Stimulated activated CD4-positive, alpha-beta T cell treated with anti-CD3 and anti-CD28 coated beads, Interleukin-1b, Interleukin-23, amount 100 ng/mL, for 24 hours (primary cell): ENCODE data around the gene TPBGL.

Experiments
- DNase-seq, 4 experiments: peaks; one replicate each; pipeline ENCODE4 v3.0.0-alpha.2; 2020; ENCODE audit warnings: low read depth in 4 of 4, low spot score in 1 of 4

The TPBGL gene

GRCh38 chr11:75208446-75208845 lies 32.1 kb upstream of the TPBGL start:
- DNase-seq, result no peak

- DNase-seq, result no peak
These were observed 28.2 kb upstream of the TPBGL start for GRCh38 chr11:75212411-75212810.

GRCh38 chr11:75214411-75214821 lies 26.2 kb upstream of the TPBGL start:
- DNase-seq, result peak; percentile 57 to 67 (median 58)

- no peak for DNase-seq
These were observed 25.7 kb upstream of the TPBGL start for GRCh38 chr11:75214843-75215242.

GRCh38 chr11:75219869-75220268 lies 20.7 kb upstream of the TPBGL start:
- DNase-seq, result no peak

GRCh38 chr11:75223954-75224643 lies 16.5 kb upstream of the TPBGL start:
- no peak for DNase-seq

GRCh38 chr11:75225794-75226193 lies 14.8 kb upstream of the TPBGL start:
- no peak for DNase-seq

- DNase-seq, result no peak
These were observed 11.1 kb upstream of the TPBGL start for GRCh38 chr11:75229466-75229865.

GRCh38 chr11:75230621-75231020 lies 10.0 kb upstream of the TPBGL start:
- no peak for DNase-seq

- no peak for DNase-seq
These were observed 6.8 kb upstream of the TPBGL start for GRCh38 chr11:75233754-75234172.

GRCh38 chr11:75236062-75236461 lies 4.5 kb upstream of the TPBGL start:
- DNase-seq, result no peak

GRCh38 chr11:75237050-75237449 lies 3.5 kb upstream of the TPBGL start:
- no peak for DNase-seq

GRCh38 chr11:75238595-75239440 lies 1.8 kb upstream of the TPBGL start:
- no peak for DNase-seq

GRCh38 chr11:75239531-75240290 lies 863 bp upstream of the TPBGL start:
- no peak for DNase-seq

- DNase-seq, result peak; percentile 74 to 78 (median 76)
These were observed 697 bp downstream of the TPBGL start for GRCh38 chr11:75241036-75241905.

- DNase-seq, result peak in 1 of 4 experiments; percentile 23
These were observed 1.5 kb downstream of the TPBGL start for GRCh38 chr11:75241906-75242644.

GRCh38 chr11:75242722-75243600 lies 2.4 kb downstream of the TPBGL start:
- no peak for DNase-seq

- DNase-seq, result no peak
These were observed 3.7 kb downstream of the TPBGL start for GRCh38 chr11:75244052-75244814.
